MM.1S (cell line): ENCODE results near the gene GRIK4.

Experiments
- DNase-seq: peaks from one replicate; pipeline ENCODE4 v3.0.0-alpha.2; 2015
- H2AFZ ChIP-seq: fragments of 300-600 bp; sonication (generic); 2 replicates; pipeline ENCODE4 v1.6.0; 2016; ENCODE audit warnings: antibody characterized with exemption, low read length
- H3F3A ChIP-seq: fragments of 300-600 bp; sonication (generic); 2 replicates; pipeline ENCODE4 v1.6.1; 2016; ENCODE audit warnings: mild to moderate bottlenecking, antibody characterized with exemption, low read length, moderate library complexity, mixed read lengths; ENCODE audit not compliant: insufficient read depth
- H3K27ac ChIP-seq: fragments of 300-600 bp; sonication (generic); 2 replicates; pipeline ENCODE4 v1.5.1; 2016; ENCODE audit warnings: mild to moderate bottlenecking, low read length
- H3K27me3 ChIP-seq: fragments of 300-600 bp; sonication (generic); replicated peaks from 2 replicates; pipeline ENCODE4 v1.6.0; 2016; ENCODE audit warnings: low read length; ENCODE audit not compliant: insufficient read depth
- H3K36me3 ChIP-seq: fragments of 300-600 bp; sonication (generic); replicated peaks from 2 replicates; pipeline ENCODE4 v1.6.1; 2016; ENCODE audit warnings: mild to moderate bottlenecking, low read length, mixed read lengths; ENCODE audit not compliant: insufficient read depth
- H3K4me1 ChIP-seq: fragments of 300-600 bp; sonication (generic); 2 replicates; pipeline ENCODE4 v1.6.1; 2016; ENCODE audit warnings: low read length, mixed read lengths
- H3K4me2 ChIP-seq: fragments of 300-600 bp; sonication (generic); 2 replicates; pipeline ENCODE4 v1.6.0; 2016; ENCODE audit warnings: low read depth, low read length
- H3K4me3 ChIP-seq: fragments of 300-600 bp; sonication (generic); 2 replicates; pipeline ENCODE4 v1.5.1; 2016; ENCODE audit warnings: low read length, mixed read lengths
- H3K79me2 ChIP-seq: fragments of 300-600 bp; sonication (generic); 2 replicates; pipeline ENCODE4 v1.6.1; 2016; ENCODE audit warnings: mixed run types, low read length, mixed read lengths
- H3K9ac ChIP-seq: fragments of 300-600 bp; sonication (generic); 2 replicates; pipeline ENCODE4 v1.6.1; 2016; ENCODE audit warnings: low read length, mixed read lengths
- H3K9me2 ChIP-seq: fragments of 300-600 bp; sonication (generic); replicated peaks from 2 replicates; pipeline ENCODE4 v1.6.1; 2016; ENCODE audit warnings: mild to moderate bottlenecking, low read length, mixed read lengths; ENCODE audit not compliant: insufficient read depth
- H3K9me3 ChIP-seq: fragments of 300-600 bp; sonication (generic); replicated peaks from 2 replicates; pipeline ENCODE4 v1.6.1; 2016; ENCODE audit warnings: mild to moderate bottlenecking, low read length, mixed read lengths; ENCODE audit not compliant: insufficient read depth
- H4K20me1 ChIP-seq: fragments of 300-600 bp; sonication (generic); 2 replicates; pipeline ENCODE4 v1.6.1; 2016; ENCODE audit warnings: mild to moderate bottlenecking, low read length, moderate library complexity, mixed read lengths; ENCODE audit not compliant: insufficient read depth
- CTCF ChIP-seq: fragments of 300-600 bp; sonication (generic); IDR thresholded peaks from 2 replicates; pipeline ENCODE4 v1.5.1; 2016; ENCODE audit warnings: antibody characterized with exemption, low read length, mixed read lengths
- EZH2 ChIP-seq: fragments of 300-600 bp; sonication (generic); optimal IDR thresholded peaks from 2 replicates; pipeline ENCODE3; 2017; ENCODE audit warnings: low read depth, mild to moderate bottlenecking, antibody characterized with exemption, low read length, mixed read lengths
- EZH2phosphoT487 ChIP-seq: fragments of 300-600 bp; sonication (generic); IDR thresholded peaks from 2 replicates; pipeline ENCODE4 v1.6.1; 2018; ENCODE audit warnings: antibody characterized with exemption, low read length

GRIK4 gene

DNA sequence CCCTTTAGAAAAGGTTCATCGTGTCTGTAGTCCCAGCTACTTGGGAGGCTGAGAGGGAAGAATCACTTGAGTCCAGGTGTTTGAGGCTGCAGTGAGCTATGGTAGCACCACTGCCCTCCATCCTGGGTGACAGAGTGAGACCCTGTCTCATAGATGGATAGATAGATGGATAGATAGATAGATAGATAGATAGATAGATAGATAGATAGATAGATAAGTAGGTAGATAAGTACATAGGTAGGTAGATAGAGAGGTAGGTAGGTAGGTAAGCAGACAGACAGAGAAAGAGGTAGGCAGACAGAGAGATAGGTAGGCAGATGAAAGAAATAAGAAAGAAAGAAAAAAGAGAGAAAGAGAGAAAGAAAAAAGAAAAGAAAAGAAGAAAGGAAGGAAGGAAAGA lies 156.4 kb downstream of the GRIK4 start:
- no peak overlapping the region for H3K4me2 ChIP-seq
- no peak for TF ChIP-seq CTCF
- TF ChIP-seq EZH2phosphoT487 = no peak
- no peak for TF ChIP-seq EZH2
- H3K79me2 ChIP-seq = no peaks in the 10 kb centered on the region
- no peak overlapping the region for H3K9ac ChIP-seq
- H3K4me1 ChIP-seq = no peaks in the 10 kb centered on the region
- H3K36me3 ChIP-seq = no peaks in the 10 kb centered on the region
- H3K4me3 ChIP-seq = no peak overlapping the region
- no peaks in the 10 kb centered on the region for H3K9me3 ChIP-seq
- no peaks in the 10 kb centered on the region for H3K9me2 ChIP-seq
- DNase-seq = no peak
- no peaks in the 10 kb centered on the region for H3K27me3 ChIP-seq
- no peak overlapping the region for H3K27ac ChIP-seq
- H4K20me1 ChIP-seq = no peaks in the 10 kb centered on the region
- no peak overlapping the region for H2AFZ ChIP-seq
- H3F3A ChIP-seq = no peaks in the 10 kb centered on the region

GRCh38 chr11:120668537-120668936 lies 157.0 kb downstream of the GRIK4 start:
- no peak overlapping the region for H2AFZ ChIP-seq
- no peaks in the 10 kb centered on the region for H3K36me3 ChIP-seq
- TF ChIP-seq EZH2phosphoT487 (no peak), EZH2 (no peak), CTCF (no peak)
- H3K9me2 ChIP-seq = no peaks in the 10 kb centered on the region
- H3F3A ChIP-seq = no peaks in the 10 kb centered on the region
- H3K4me2 ChIP-seq = no peak overlapping the region
- no peaks in the 10 kb centered on the region for H3K27me3 ChIP-seq
- H3K79me2 ChIP-seq = no peaks in the 10 kb centered on the region
- H4K20me1 ChIP-seq = no peaks in the 10 kb centered on the region
- no peak overlapping the region for H3K4me3 ChIP-seq
- no peak overlapping the region for H3K27ac ChIP-seq
- no peak for DNase-seq
- H3K9me3 ChIP-seq = no peaks in the 10 kb centered on the region
- H3K4me1 ChIP-seq = no peaks in the 10 kb centered on the region
- H3K9ac ChIP-seq = no peak overlapping the region

- no peak overlapping the region for H2AFZ ChIP-seq
- H3K9me2 ChIP-seq = no peaks in the 10 kb centered on the region
- no peak overlapping the region for H3K4me2 ChIP-seq
- H3K9ac ChIP-seq = no peak overlapping the region
- no peaks in the 10 kb centered on the region for H3K36me3 ChIP-seq
- no peak overlapping the region for H3K27ac ChIP-seq
- H3K4me1 ChIP-seq = no peaks in the 10 kb centered on the region
- no peaks in the 10 kb centered on the region for H3K9me3 ChIP-seq
- no peaks in the 10 kb centered on the region for H4K20me1 ChIP-seq
- no peaks in the 10 kb centered on the region for H3K27me3 ChIP-seq
- no peak for DNase-seq
- no peak overlapping the region for H3K4me3 ChIP-seq
- TF ChIP-seq EZH2phosphoT487 (no peak), EZH2 (no peak), CTCF (no peak)
- no peaks in the 10 kb centered on the region for H3F3A ChIP-seq
- no peaks in the 10 kb centered on the region for H3K79me2 ChIP-seq
These were observed 163.0 kb downstream of the GRIK4 start for GRCh38 chr11:120674542-120674941.
